Measurements from ENCODE around the gene PPIL1. TPM values are rescaled to one million over a fixed set of nuclear protein-coding genes. Genes with fewer than 3 reads are reported as not detected.

Gene PPIL1
- total RNA-seq, 2 experiments from 2014 or later = 34.5 to 35.6 TPM

DNA sequence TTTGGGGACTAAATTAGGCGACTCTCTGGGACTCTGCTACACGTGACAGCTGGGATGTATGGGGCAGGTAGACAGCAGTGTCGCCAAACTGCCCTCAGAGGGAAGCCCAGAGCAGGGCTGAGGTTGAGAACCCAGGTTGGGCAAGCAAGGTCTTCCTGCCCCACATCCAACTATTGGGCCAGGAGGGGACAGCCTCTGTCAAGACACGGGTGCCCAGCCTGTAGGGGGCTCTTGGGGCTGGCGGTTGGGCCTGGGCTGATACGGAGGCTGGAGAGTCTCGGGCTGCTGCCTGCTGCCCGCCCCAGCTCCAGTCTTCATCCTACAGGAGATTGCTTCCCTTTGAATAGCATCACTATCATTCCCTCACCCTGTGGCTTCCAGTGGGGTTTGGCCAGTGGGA, 68.7 kb downstream of the PPIL1 start:
- Mint-ChIP-seq H3K4me1 (ENCODE audit: low read depth) (no peaks in the 10 kb centered on the region), H3K27me3 (peaks cover 2% of the 10 kb centered on the region), H3K36me3 (ENCODE audit: low read depth) (no peaks in the 10 kb centered on the region), H3K9me3 (no peaks in the 10 kb centered on the region), H3K27ac (no peak overlapping the region), H3K4me3 (no peak overlapping the region)
- ATAC-seq (no peak), DNase-seq (no peak)
- POLR2A ChIA-PET = interaction anchor here (1.5 kb wide), 1 partner anchor 191 kb away, joined by 3 read pairs; no protein-coding TSS in a partner anchor
- TF ChIP-seq, protein P1, sequence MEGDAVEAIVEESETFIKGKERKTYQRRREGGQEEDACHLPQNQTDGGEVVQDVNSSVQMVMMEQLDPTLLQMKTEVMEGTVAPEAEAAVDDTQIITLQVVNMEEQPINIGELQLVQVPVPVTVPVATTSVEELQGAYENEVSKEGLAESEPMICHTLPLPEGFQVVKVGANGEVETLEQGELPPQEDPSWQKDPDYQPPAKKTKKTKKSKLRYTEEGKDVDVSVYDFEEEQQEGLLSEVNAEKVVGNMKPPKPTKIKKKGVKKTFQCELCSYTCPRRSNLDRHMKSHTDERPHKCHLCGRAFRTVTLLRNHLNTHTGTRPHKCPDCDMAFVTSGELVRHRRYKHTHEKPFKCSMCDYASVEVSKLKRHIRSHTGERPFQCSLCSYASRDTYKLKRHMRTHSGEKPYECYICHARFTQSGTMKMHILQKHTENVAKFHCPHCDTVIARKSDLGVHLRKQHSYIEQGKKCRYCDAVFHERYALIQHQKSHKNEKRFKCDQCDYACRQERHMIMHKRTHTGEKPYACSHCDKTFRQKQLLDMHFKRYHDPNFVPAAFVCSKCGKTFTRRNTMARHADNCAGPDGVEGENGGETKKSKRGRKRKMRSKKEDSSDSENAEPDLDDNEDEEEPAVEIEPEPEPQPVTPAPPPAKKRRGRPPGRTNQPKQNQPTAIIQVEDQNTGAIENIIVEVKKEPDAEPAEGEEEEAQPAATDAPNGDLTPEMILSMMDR (IDR thresholded peaks at IDR 0.05) = no peak
- CTCF ChIA-PET = no interaction called here
- intact Hi-C loops (cut with micrococcal nuclease) = no loop called here

DNA sequence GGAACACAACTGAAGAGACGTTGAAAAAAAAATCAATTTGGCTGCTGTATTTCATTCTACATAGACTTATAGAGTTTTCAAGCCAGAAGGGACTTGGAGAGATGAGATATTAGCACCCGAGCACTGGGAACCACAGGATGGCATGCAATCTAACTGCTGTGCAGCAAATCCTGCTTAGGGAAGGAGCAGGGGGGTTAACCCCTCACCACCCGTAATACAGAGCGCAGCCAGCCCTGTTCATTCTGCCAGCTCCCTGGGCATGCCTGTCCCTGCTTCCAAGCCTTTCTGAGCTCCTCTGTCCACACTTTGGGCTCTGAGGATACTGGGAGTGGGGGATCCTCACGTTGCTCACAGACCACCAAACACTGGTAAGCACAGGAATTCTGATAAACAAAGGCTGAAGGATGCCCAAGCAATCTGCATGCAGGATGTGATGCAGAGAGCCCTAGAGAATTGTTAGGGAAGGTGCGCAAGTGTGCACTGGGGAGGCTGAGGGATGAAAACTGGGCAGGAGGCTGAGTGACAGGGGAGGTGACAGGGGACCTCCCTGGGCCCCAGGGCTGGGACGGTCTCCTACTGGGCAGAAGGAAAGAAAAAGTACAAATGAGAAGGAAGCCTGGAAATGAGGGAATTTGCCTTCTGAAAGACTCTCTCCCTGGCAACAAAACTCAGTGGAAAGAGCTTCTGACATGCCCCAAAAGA, 69.4 kb downstream of the PPIL1 start:
- intact Hi-C loops (cut with micrococcal nuclease) = no loop called here
- no peak overlapping the region for H3K27ac Mint-ChIP-seq
- ATAC-seq = no peak
- peaks cover 2% of the 10 kb centered on the region for H3K27me3 Mint-ChIP-seq
- H3K4me1 Mint-ChIP-seq (ENCODE audit: low read depth) = no peaks in the 10 kb centered on the region
- no peaks in the 10 kb centered on the region for H3K9me3 Mint-ChIP-seq
- TF ChIP-seq, protein P1 (IDR thresholded peaks at IDR 0.05) = no peak
- POLR2A ChIA-PET = no interaction called here
- H3K36me3 Mint-ChIP-seq (ENCODE audit: low read depth) = no peaks in the 10 kb centered on the region
- no peak overlapping the region for H3K4me3 Mint-ChIP-seq
- CTCF ChIA-PET = no interaction called here
- no peak for DNase-seq

Other genes starting within 250 kb of the PPIL1 start
- gene CDKN1A, start 196.1 kb downstream of the PPIL1 start, total RNA-seq = 10 to 100 TPM; 42.3 to 47.4 TPM
- gene RAB44, start 177.0 kb downstream of the PPIL1 start, total RNA-seq = under 1 TPM in 1 of 2 experiments, not detected in 1; 0.07 TPM
- gene CPNE5, start 35.4 kb downstream of the PPIL1 start, total RNA-seq = 1 to 10 TPM in 1 of 2 experiments, under 1 TPM in 1; 0.69 to 1.2 TPM
- gene C6orf89, start 11.1 kb upstream of the PPIL1 start, total RNA-seq = 10 to 100 TPM; 24.7 to 29.8 TPM
- gene PI16, start 79.9 kb upstream of the PPIL1 start, total RNA-seq = not detected
- 100 to 1,000 TPM in 1 of 2 experiments, 10 to 100 TPM in 1; 96.5 to 100 TPM for gene MTCH1, start 111.4 kb upstream of the PPIL1 start, total RNA-seq
- 1 to 10 TPM; 1.4 to 1.6 TPM for gene FGD2, start 130.9 kb upstream of the PPIL1 start, total RNA-seq

Data from activated CD8-positive, alpha-beta T cell treated with anti-CD3 and anti-CD28 coated beads for 36 hours (primary cell).